WTC11 (cell line): ENCODE data around the gene AOC3. TPM values are rescaled to one million over a fixed set of nuclear protein-coding genes. Genes with fewer than 3 reads are reported as not detected.
"Not testable (repeated sequence)": the region's sequence is repeated elsewhere in the genome, so short reads cannot be mapped to it uniquely, and the experiment has no call there.

Experiments
- ATAC-seq: fragments of 200-7000 bp; cut with Tn5 transposase; 2 replicates; pipeline ENCODE4 v1.10.0; 2021; ENCODE audit warnings: mild to moderate bottlenecking, moderate library complexity
- CTCF ChIA-PET: fragments of 300-600 bp; sonication (Branson Sonifier 250); formaldehyde crosslinking; loops from one replicate; lab custom pipeline; 2021; ENCODE audit warnings: antibody characterized with exemption; lab: Charles Lee
- POLR2A ChIA-PET: fragments of 350-600 bp; sonication (Branson Sonifier 250); formaldehyde crosslinking; loops from one replicate; lab custom pipeline; 2021; ENCODE audit warnings: antibody characterized with exemption; lab: Charles Lee
- DNase-seq: peaks from one replicate; pipeline ENCODE4 v3.0.0; 2021; ENCODE audit warnings: low spot score
- H3K27ac Mint-ChIP-seq: 2 replicates; pipeline ENCODE4 v1.8.0; 2021; ENCODE audit warnings: mixed read lengths
- H3K27me3 Mint-ChIP-seq: 2 replicates; pipeline ENCODE4 v1.8.0; 2021; ENCODE audit warnings: low read depth, mild to moderate bottlenecking, moderate library complexity, mixed read lengths
- H3K36me3 Mint-ChIP-seq: 2 replicates; pipeline ENCODE4 v1.8.0; 2021; ENCODE audit warnings: mixed read lengths
- H3K4me1 Mint-ChIP-seq: 2 replicates; pipeline ENCODE4 v1.8.0; 2022; ENCODE audit warnings: mixed read lengths
- H3K4me3 Mint-ChIP-seq: 2 replicates; pipeline ENCODE4 v1.8.0; 2021; ENCODE audit warnings: mild to moderate bottlenecking, moderate library complexity, mixed read lengths
- H3K9me3 Mint-ChIP-seq: 2 replicates; pipeline ENCODE4 v1.8.0; 2021; ENCODE audit warnings: mixed read lengths
- CBFB ChIP-seq: sonication (generic); formaldehyde crosslinking; IDR thresholded peaks from 2 replicates; pipeline ENCODE4 v1.8.1; 2022; ENCODE audit warnings: mild to moderate bottlenecking, low read depth, missing genetic modification reagents
- CREM ChIP-seq: sonication (generic); formaldehyde crosslinking; IDR thresholded peaks from 2 replicates; pipeline ENCODE4 v1.8.1; 2022; ENCODE audit warnings: mild to moderate bottlenecking, missing genetic modification reagents, moderate library complexity
- ELF4 ChIP-seq: sonication (generic); formaldehyde crosslinking; IDR thresholded peaks from 2 replicates; pipeline ENCODE4 v1.8.1; 2022; ENCODE audit warnings: low read depth, mild to moderate bottlenecking, moderate library complexity, missing genetic modification reagents
- FOXJ3 ChIP-seq: sonication (generic); formaldehyde crosslinking; IDR thresholded peaks from 2 replicates; pipeline ENCODE4 v1.9.0; 2021; ENCODE audit warnings: missing genetic modification reagents, mild to moderate bottlenecking, borderline replicate concordance
- FOXP1 ChIP-seq: sonication (generic); formaldehyde crosslinking; IDR thresholded peaks from 2 replicates; pipeline ENCODE4 v1.8.0; 2022; ENCODE audit warnings: missing genetic modification reagents, mild to moderate bottlenecking, moderate library complexity, borderline replicate concordance
- JAZF1 ChIP-seq: fragments of 250-450 bp; sonication (Bioruptor Pico); IDR thresholded peaks from 2 replicates; pipeline ENCODE4 v1.9.0; 2021; ENCODE audit warnings: moderate library complexity, mild to moderate bottlenecking, inconsistent platforms
- MXD4 ChIP-seq: fragments of 250-450 bp; sonication (Bioruptor Pico); IDR thresholded peaks from 2 replicates; pipeline ENCODE4 v1.8.0; 2021; ENCODE audit warnings: mild to moderate bottlenecking, moderate library complexity, borderline replicate concordance
- PRRX2 ChIP-seq: fragments of 250-450 bp; sonication (Bioruptor Pico); IDR thresholded peaks from 2 replicates; pipeline ENCODE4 v1.8.0; 2021; ENCODE audit warnings: mild to moderate bottlenecking
- RORB ChIP-seq: fragments of 250-450 bp; sonication (Bioruptor Pico); IDR thresholded peaks from 2 replicates; pipeline ENCODE4 v1.9.0; 2021; ENCODE audit warnings: mild to moderate bottlenecking
- ZBTB21 ChIP-seq: sonication (generic); formaldehyde crosslinking; IDR thresholded peaks from 2 replicates; pipeline ENCODE4 v1.8.1; 2023; ENCODE audit warnings: mild to moderate bottlenecking, missing genetic modification reagents, borderline replicate concordance
- ZNF416 ChIP-seq: fragments of 250-450 bp; sonication (Bioruptor Pico); IDR thresholded peaks from 2 replicates; pipeline ENCODE4 v1.9.0; 2021; ENCODE audit warnings: mild to moderate bottlenecking, inconsistent platforms
- total RNA-seq: library from RNA; stranded (reverse); gene quantifications from 3 replicates; pipeline ENCODE4 v1.2.3, GENCODE V29; 2021
- TF ChIP-seq, protein P1 (sequence below): sonication (generic); formaldehyde crosslinking; IDR thresholded peaks from 2 replicates; pipeline ENCODE4 v1.8.1; 2023; ENCODE audit warnings: mild to moderate bottlenecking, missing genetic modification reagents
- TF ChIP-seq, protein P2 (sequence below): sonication (generic); formaldehyde crosslinking; IDR thresholded peaks from 2 replicates; pipeline ENCODE4 v1.8.0; 2022; ENCODE audit warnings: mild to moderate bottlenecking, missing genetic modification reagents
- TF ChIP-seq, protein P3 (sequence below): sonication (generic); formaldehyde crosslinking; IDR thresholded peaks from 2 replicates; pipeline ENCODE4 v1.8.0; 2022; ENCODE audit warnings: mild to moderate bottlenecking, missing genetic modification reagents
- TF ChIP-seq, protein P4 (sequence below): fragments of 250-450 bp; sonication (Bioruptor Pico); IDR thresholded peaks from 2 replicates; pipeline ENCODE4 v1.9.0; 2021; ENCODE audit warnings: moderate library complexity, mild to moderate bottlenecking, inconsistent platforms, borderline replicate concordance
- TF ChIP-seq, protein P5 (sequence below): fragments of 250-450 bp; sonication (Bioruptor Pico); IDR thresholded peaks from 2 replicates; pipeline ENCODE4 v1.9.0; 2021; ENCODE audit warnings: mild to moderate bottlenecking, borderline replicate concordance

The AOC3 gene
- total RNA-seq, 1 experiment from 2014 or later = 7.6 TPM

DNA sequence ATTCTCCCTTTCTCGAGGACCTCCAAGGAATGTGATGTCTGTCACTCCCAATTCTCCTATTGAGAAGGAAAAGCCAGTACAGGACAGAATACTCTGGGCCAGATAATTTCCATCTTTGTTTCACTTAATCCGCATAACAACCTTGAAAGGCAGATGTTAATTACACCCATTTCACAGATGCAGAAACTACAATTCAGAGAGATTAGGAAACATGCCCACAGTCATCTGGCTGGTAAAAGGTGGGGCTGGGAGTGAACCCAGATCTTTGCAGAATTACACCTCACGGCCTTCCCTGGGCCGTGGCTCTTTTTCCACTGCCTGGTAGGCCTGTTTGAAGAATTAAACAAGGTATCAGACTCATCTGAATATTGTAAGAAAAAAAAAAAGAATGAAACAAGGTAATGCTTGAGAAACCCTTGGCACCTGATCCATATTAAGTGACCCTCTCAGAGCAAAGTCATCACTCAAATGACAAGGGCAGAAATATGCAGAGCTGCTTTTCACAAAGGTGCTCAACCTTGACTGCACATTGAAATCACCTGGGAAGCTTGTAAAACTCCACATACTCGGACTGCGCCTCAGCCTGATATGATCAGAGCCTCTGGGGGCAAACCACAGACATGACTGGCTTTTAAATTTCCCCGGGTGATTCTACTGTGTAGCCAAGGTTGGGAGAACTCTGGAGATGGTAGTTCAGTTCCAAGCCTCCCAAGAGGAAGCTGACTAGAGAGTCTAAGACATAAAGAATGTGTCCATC, 33.0 kb downstream of the AOC3 start (continued):
- TF ChIP-seq, protein P1, sequence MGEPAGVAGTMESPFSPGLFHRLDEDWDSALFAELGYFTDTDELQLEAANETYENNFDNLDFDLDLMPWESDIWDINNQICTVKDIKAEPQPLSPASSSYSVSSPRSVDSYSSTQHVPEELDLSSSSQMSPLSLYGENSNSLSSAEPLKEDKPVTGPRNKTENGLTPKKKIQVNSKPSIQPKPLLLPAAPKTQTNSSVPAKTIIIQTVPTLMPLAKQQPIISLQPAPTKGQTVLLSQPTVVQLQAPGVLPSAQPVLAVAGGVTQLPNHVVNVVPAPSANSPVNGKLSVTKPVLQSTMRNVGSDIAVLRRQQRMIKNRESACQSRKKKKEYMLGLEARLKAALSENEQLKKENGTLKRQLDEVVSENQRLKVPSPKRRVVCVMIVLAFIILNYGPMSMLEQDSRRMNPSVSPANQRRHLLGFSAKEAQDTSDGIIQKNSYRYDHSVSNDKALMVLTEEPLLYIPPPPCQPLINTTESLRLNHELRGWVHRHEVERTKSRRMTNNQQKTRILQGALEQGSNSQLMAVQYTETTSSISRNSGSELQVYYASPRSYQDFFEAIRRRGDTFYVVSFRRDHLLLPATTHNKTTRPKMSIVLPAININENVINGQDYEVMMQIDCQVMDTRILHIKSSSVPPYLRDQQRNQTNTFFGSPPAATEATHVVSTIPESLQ (CRISPR knock-in tag) = no peak
- TF ChIP-seq RORB (CRISPR knock-in tag) (no peak), CREM (CRISPR knock-in tag) (no peak), FOXP1 (CRISPR knock-in tag) (no peak), ZBTB21 (no peak)
- TF ChIP-seq, protein P2, sequence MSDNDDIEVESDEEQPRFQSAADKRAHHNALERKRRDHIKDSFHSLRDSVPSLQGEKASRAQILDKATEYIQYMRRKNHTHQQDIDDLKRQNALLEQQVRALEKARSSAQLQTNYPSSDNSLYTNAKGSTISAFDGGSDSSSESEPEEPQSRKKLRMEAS (CRISPR knock-in tag) = no peak

DNA sequence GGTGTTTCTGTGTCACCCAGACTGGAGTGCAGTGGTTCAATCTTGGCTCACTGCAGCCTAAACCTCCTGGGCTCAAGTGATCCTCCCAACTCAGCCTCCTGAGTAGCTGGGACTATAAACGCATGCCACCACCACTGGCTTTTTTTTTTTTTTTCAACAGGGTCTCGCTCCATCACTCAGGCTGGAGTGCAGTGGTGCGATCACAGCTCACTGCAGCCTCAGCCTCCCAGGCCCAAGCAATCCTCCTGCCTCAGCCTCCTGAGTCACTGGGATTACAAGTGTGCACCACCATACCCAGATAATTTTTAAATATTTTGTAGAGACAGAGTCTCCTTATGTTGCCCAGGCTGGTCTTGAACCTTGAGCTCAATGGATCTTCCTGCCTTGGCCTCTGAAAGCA, 34.8 kb downstream of the AOC3 start:
- ATAC-seq, H3K9me3 Mint-ChIP-seq, H3K4me1 Mint-ChIP-seq, CTCF ChIA-PET, DNase-seq, H3K27ac Mint-ChIP-seq, H3K36me3 Mint-ChIP-seq, H3K4me3 Mint-ChIP-seq, H3K27me3 Mint-ChIP-seq: not testable (repeated sequence)
- POLR2A ChIA-PET = interaction anchor here (0.6 kb wide), 1 partner anchor 22 kb away, joined by 3 read pairs; no protein-coding TSS in a partner anchor

DNA sequence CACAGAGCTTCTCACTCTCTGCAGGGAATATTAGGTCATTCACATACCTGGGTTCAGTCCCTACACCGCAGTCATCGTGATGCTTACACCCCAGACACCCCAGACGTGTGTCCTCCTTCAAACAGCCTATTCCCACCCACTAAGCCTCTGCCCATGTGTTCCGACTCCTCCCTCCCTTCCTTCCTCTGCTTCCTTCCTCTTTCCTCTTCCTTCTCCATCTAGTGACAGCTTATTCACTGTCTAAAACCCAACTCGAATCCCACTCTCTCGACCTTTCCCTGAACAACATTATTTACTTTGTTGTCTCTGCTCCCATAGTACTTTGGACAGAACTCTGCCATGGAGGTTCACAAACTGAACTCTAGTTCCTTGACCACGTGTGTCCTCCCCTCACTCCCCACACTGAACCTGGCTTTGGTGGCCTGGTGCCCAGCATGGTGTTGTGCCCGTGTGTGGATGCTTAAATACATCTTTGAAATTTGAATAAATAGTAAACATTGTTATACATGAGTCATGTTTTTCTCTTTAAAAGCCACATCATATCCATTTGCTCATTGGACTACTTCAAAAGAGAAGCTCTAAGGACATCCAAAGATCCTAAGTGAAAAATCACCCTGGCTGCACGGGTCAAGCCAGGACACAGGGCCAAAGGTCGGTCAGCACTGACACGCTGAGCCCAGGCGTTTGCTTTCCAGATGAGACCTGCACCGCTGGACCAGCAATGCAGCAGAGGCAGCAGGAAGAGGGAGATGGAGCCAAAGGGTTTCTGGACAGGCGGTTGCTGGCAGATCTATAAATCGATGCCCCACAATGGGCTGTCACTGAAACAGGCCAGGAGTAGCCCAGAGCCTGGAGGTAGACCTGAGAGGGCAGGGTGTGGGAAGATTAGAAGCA, 35.5 kb downstream of the AOC3 start:
- CTCF ChIA-PET = interaction anchor here (1.3 kb wide), 1 partner anchor 51 kb away, joined by 3 read pairs; no protein-coding TSS in a partner anchor
- Mint-ChIP-seq H3K4me1 (peaks cover 8% of the 10 kb centered on the region), H3K36me3 (no peaks in the 10 kb centered on the region), H3K27ac (no peak overlapping the region), H3K27me3 (no peaks in the 10 kb centered on the region), H3K4me3 (no peak overlapping the region), H3K9me3 (no peaks in the 10 kb centered on the region)
- TF ChIP-seq FOXJ3 (CRISPR knock-in tag) (no peak), ELF4 (CRISPR knock-in tag) (no peak), PRRX2 (CRISPR knock-in tag) (no peak), MXD4 (CRISPR knock-in tag) (no peak), CREM (CRISPR knock-in tag) (no peak)
- TF ChIP-seq, protein P3, sequence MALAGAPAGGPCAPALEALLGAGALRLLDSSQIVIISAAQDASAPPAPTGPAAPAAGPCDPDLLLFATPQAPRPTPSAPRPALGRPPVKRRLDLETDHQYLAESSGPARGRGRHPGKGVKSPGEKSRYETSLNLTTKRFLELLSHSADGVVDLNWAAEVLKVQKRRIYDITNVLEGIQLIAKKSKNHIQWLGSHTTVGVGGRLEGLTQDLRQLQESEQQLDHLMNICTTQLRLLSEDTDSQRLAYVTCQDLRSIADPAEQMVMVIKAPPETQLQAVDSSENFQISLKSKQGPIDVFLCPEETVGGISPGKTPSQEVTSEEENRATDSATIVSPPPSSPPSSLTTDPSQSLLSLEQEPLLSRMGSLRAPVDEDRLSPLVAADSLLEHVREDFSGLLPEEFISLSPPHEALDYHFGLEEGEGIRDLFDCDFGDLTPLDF (CRISPR knock-in tag) = no peak
- TF ChIP-seq, protein P4, sequence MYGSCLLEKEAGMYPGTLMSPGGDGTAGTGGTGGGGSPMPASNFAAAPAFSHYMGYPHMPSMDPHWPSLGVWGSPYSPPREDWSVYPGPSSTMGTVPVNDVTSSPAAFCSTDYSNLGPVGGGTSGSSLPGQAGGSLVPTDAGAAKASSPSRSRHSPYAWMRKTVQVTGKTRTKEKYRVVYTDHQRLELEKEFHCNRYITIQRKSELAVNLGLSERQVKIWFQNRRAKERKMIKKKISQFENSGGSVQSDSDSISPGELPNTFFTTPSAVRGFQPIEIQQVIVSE (CRISPR knock-in tag) = no peak
- POLR2A ChIA-PET = no interaction called here
- DNase-seq (no peak), ATAC-seq (no peak)

DNA sequence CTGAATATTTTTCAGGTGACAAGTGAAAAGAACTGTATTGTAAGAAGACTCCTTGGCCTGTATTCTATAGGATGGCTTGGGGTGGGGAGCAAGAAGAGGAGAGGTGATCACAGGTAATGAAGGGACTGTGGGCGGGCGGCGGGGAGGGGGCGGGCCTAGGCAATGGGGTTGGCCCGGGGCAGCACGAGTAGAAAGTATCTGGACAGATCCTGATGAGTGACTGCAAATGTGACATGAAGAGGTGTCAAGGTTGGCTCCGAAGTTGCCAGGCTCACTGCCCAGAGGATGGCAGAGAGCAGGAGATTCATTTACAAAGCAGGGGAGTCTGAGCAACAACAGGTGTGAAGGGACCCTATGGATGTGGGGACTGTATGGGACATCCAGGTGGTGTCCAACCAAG, 38.8 kb downstream of the AOC3 start:
- Mint-ChIP-seq H3K4me3 (no peak overlapping the region), H3K27me3 (no peaks in the 10 kb centered on the region), H3K9me3 (no peaks in the 10 kb centered on the region), H3K36me3 (no peaks in the 10 kb centered on the region), H3K4me1 (peaks cover 13% of the 10 kb centered on the region), H3K27ac (no peak overlapping the region)
- ChIA-PET POLR2A (no interaction called here), CTCF (interaction anchor here (2.5 kb wide), 1 partner anchor 11 kb away, joined by 9 read pairs; no protein-coding TSS in a partner anchor)
- ATAC-seq = no peak
- DNase-seq = no peak
- TF ChIP-seq, protein P5, sequence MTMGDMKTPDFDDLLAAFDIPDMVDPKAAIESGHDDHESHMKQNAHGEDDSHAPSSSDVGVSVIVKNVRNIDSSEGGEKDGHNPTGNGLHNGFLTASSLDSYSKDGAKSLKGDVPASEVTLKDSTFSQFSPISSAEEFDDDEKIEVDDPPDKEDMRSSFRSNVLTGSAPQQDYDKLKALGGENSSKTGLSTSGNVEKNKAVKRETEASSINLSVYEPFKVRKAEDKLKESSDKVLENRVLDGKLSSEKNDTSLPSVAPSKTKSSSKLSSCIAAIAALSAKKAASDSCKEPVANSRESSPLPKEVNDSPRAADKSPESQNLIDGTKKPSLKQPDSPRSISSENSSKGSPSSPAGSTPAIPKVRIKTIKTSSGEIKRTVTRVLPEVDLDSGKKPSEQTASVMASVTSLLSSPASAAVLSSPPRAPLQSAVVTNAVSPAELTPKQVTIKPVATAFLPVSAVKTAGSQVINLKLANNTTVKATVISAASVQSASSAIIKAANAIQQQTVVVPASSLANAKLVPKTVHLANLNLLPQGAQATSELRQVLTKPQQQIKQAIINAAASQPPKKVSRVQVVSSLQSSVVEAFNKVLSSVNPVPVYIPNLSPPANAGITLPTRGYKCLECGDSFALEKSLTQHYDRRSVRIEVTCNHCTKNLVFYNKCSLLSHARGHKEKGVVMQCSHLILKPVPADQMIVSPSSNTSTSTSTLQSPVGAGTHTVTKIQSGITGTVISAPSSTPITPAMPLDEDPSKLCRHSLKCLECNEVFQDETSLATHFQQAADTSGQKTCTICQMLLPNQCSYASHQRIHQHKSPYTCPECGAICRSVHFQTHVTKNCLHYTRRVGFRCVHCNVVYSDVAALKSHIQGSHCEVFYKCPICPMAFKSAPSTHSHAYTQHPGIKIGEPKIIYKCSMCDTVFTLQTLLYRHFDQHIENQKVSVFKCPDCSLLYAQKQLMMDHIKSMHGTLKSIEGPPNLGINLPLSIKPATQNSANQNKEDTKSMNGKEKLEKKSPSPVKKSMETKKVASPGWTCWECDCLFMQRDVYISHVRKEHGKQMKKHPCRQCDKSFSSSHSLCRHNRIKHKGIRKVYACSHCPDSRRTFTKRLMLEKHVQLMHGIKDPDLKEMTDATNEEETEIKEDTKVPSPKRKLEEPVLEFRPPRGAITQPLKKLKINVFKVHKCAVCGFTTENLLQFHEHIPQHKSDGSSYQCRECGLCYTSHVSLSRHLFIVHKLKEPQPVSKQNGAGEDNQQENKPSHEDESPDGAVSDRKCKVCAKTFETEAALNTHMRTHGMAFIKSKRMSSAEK (CRISPR knock-in tag) = no peak
- TF ChIP-seq CBFB (CRISPR knock-in tag) (no peak), ZNF416 (CRISPR knock-in tag) (no peak), JAZF1 (CRISPR knock-in tag) (no peak)
- TF ChIP-seq, protein P2 (CRISPR knock-in tag) = no peak
